Right lung (tissue), 5 donors: ENCODE measurements around the gene VAPB. TPM values are rescaled to one million over a fixed set of nuclear protein-coding genes. Genes with fewer than 3 reads are reported as not detected.

Source experiments
- polyA plus RNA-seq, 5 donors: library from polyadenylated mRNA; unstranded; fragments of 120-200 nt; gene quantifications; one replicate each; pipeline versions ENCODE4 v1.2.1 to v1.2.3, GENCODE V29; 2013; ENCODE audit warnings: inconsistent platforms in 1 of 5, low replicate concordance in 1 of 5; ENCODE audit not compliant: insufficient read length in 5 of 5, insufficient read depth in 1 of 5

The VAPB gene
- polyA plus RNA-seq, 5 donors: 38.3 to 46.4 (median 41.8) TPM

Other genes with a start within 250 kb of the VAPB start
- gene ANKRD60, start 160.6 kb upstream of the VAPB start, polyA plus RNA-seq: not detected
- gene RAB22A, start 79.5 kb upstream of the VAPB start, polyA plus RNA-seq: 10 to 100 TPM; 14.5 to 20.0 (median 18.5) TPM
- under 1 TPM in 2 of 5 donors, not detected in 3; 0.07 to 0.21 TPM for gene APCDD1L, start 126.2 kb downstream of the VAPB start, polyA plus RNA-seq